ENCODE measurements around the gene TGFBR3. TPM values are rescaled to one million over a fixed set of nuclear protein-coding genes. Genes with fewer than 3 reads are reported as not detected.

Gene TGFBR3
- total and polyA plus RNA-seq, 7 donors, result 1.2 to 170 (median 92.2) TPM

- Histone ChIP-seq H3K27me3 (no peaks in the 10 kb centered on the region), H3K9me3 (no peaks in the 10 kb centered on the region), H3K36me3 (peaks cover 0 to 9% (median 2%) of the 10 kb centered on the region in 4 donors), H3K4me1 (peaks cover 0 to 74% (median 70%) of the 10 kb centered on the region in 4 donors), H3K4me3 (peak overlapping the region in 1 of 4 donors; percentile 4), H3K27ac (peak overlapping the region; percentile 76 to 94 (median 88))
- intact Hi-C loops (cut with DNase I), result loop anchor here (5.0 kb wide), 1 partner anchor 146 kb away; no protein-coding TSS in a partner anchor
- TF ChIP-seq POLR2AphosphoS5 (IDR thresholded peaks at IDR 0.05) (peak in 2 of 4 donors; percentile 59 to 68), CTCF (IDR thresholded peaks at IDR 0.05) (no peak), EP300 (IDR thresholded peaks at IDR 0.05) (peak; percentile 33 to 94 (median 68)), POLR2A (IDR thresholded peaks at IDR 0.05) (no peak)
- DNase-seq, result no peak
- 79 to 87% methylated on average over 8 of the region's 8 CpGs for WGBS, 2 donors
Observed at GRCh38 chr1:91736146-91736714, 149.7 kb downstream of the TGFBR3 start.

GRCh38 chr1:91735266-91735845 is 150.6 kb downstream of the TGFBR3 start:
- WGBS, 2 donors, result 88 to 92% methylated on average over 4 of the region's 4 CpGs
- Histone ChIP-seq H3K4me3 (no peak overlapping the region), H3K9me3 (no peaks in the 10 kb centered on the region), H3K27me3 (no peaks in the 10 kb centered on the region), H3K27ac (peak overlapping the region; percentile 76 to 94 (median 88)), H3K36me3 (peaks cover 0 to 9% (median 2%) of the 10 kb centered on the region in 4 donors), H3K4me1 (peaks cover 0 to 74% (median 71%) of the 10 kb centered on the region in 4 donors)
- TF ChIP-seq CTCF (IDR thresholded peaks at IDR 0.05) (no peak), EP300 (IDR thresholded peaks at IDR 0.05) (peak in 1 of 4 donors; percentile 15)
- intact Hi-C loops (cut with DNase I), result loop anchor here (5.0 kb wide), 1 partner anchor 147 kb away; no protein-coding TSS in a partner anchor
- no peak for DNase-seq

GRCh38 chr1:91734761-91735160 is 151.2 kb downstream of the TGFBR3 start:
- Histone ChIP-seq H3K4me1 (peaks cover 0 to 76% (median 70%) of the 10 kb centered on the region in 4 donors), H3K27me3 (no peaks in the 10 kb centered on the region)

GRCh38 chr1:91733108-91733710 is 152.7 kb downstream of the TGFBR3 start:
- TF ChIP-seq POLR2AphosphoS5 (IDR thresholded peaks at IDR 0.05), result no peak
- TF ChIP-seq CTCF (IDR thresholded peaks at IDR 0.05), result no peak
- no peak for TF ChIP-seq POLR2A (IDR thresholded peaks at IDR 0.05)
- no peak for TF ChIP-seq EP300 (IDR thresholded peaks at IDR 0.05)

More at GRCh38 chr1:91734761-91735160, 151.2 kb downstream of the TGFBR3 start:
- H3K27ac ChIP-seq, result peak overlapping the region; percentile 76 to 94 (median 88)
- 79 to 88% methylated on average over 8 of the region's 8 CpGs for WGBS, 2 donors
- H3K9me3 ChIP-seq, result no peaks in the 10 kb centered on the region
- TF ChIP-seq POLR2AphosphoS5 (IDR thresholded peaks at IDR 0.05) (no peak), CTCF (IDR thresholded peaks at IDR 0.05) (no peak), POLR2A (IDR thresholded peaks at IDR 0.05) (no peak), EP300 (IDR thresholded peaks at IDR 0.05) (no peak)
- peaks cover 0 to 15% (median 2%) of the 10 kb centered on the region in 4 donors for H3K36me3 ChIP-seq
- intact Hi-C loops (cut with DNase I), result loop anchor here (5.0 kb wide), 1 partner anchor 148 kb away; no protein-coding TSS in a partner anchor
- no peak overlapping the region for H3K4me3 ChIP-seq
- no peak for DNase-seq

More at GRCh38 chr1:91733108-91733710, 152.7 kb downstream of the TGFBR3 start:
- Histone ChIP-seq H3K27me3 (no peaks in the 10 kb centered on the region), H3K36me3 (peaks cover 0 to 18% (median 3%) of the 10 kb centered on the region in 4 donors), H3K4me1 (peaks cover 0 to 77% (median 64%) of the 10 kb centered on the region in 4 donors), H3K27ac (peak overlapping the region; percentile 76 to 94 (median 88)), H3K4me3 (no peak overlapping the region), H3K9me3 (no peaks in the 10 kb centered on the region)
- 72 to 76% methylated on average over 8 of the region's 8 CpGs for WGBS, 2 donors
- intact Hi-C loops (cut with DNase I), result no loop called here
- DNase-seq, result no peak
